Measurements from ENCODE around the gene VNN1.
"Not testable (repeated sequence)": the region's sequence is repeated elsewhere in the genome, so short reads cannot be mapped to it uniquely, and the experiment has no call there.

VNN1 gene

DNA sequence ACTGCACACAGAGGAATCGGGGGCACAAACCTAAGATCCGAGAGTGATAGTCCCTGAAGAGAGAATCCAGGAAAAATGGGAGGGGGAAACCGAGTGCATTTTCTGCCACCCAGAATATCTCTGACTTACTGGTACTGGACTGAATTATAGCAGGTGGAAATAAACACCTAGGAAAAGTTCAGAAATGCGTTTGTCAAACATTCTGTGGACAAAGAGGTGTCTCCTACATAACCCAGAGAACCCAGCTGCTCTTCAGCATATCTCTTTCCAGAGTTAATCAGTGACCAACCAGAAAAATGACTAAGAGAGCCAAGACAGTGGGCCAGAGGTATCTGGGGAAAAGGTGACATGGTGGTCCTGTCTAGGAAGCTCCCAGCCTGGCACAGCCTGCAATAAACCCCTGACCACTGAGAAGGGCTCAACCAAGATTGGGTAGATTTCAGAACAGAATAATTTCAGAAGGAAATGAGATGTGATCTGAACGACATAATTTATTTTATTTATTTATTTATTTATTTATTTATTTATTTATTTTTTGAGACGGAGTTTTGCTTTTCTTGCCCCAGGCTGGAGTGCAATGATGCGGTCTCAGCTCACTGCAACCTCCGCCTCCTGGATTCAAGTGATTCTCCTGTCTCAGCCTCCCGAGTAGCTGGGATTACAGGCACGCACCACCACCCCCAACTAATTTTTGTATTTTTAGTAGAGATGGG, 6.0 kb upstream of the VNN1 start:
- no peak for DNase-seq

DNA sequence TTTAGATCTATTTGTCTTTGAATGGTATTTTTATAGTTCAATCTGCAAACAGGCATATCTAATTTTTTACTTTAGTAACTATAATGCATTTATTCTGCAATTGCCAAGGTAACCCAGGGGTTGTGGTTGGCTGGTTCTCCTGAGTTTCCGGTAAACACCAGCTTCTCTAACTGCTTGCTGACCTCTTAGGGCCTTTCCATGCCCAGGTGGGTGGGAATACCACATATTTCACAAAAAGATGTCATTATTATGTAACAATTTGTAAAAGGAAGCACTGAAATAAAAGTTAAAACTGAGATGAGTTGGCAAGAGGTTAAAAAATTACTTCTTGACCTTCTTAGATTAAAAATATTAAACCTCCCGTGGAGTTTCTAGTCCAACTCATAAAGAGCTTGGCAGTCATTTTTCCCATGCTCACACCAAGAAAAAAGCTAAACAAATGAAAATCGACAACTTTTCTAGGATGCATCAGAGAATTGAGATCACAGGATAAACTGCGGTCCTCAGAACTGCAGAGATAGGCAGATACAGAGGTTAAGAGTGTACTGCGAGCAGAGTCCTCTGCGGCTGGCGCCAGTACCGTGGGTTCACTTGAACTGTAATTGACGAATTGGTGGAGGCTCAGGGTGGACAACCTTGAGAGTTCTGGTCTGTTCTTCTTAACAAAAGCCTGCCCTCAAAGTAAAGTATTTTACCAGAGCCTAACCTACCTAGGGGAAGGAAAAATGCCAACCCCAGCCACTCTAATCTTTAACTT, 2.2 kb upstream of the VNN1 start:
- no peak for DNase-seq

DNA sequence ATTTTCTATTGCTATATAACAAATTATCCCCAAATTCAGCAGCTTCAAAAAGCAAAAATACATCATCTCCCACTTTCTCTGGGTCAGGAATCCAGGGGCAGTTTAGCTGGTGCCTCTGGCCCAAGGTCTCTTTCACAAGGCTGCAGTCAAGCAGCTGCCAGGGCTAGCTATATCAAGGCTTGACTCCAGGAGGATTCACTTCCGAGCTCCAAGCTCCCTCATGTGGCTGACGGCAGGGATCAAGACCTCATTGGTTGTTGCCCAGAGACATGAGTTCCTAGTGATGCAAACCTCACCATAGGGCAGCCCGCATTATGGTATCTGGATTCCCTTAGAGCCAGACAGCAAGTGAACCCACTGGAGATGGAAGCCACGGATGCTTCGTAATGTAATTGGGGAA, 1.3 kb upstream of the VNN1 start:
- no peak for DNase-seq

DNA sequence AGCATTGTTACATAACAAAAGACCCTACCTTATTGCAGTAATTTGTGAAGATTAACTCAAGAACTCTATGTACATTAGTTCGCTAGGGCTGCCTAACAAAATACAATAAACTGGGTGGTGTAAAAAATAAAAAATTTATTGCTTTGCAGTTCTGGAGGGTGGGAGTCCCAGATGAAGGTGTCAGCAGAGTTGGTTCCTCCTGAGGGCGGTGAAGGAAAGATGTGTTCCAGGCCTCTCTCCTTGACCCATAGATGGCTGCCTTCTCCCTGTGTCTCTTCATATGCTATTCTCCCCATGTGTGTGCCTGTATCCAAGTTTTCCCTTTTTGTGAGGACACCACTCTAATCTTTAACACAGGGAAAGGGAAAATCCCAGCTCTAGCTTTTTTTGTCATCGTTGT, 305 bp upstream of the VNN1 start:
- DNase-seq, result no peak

DNA sequence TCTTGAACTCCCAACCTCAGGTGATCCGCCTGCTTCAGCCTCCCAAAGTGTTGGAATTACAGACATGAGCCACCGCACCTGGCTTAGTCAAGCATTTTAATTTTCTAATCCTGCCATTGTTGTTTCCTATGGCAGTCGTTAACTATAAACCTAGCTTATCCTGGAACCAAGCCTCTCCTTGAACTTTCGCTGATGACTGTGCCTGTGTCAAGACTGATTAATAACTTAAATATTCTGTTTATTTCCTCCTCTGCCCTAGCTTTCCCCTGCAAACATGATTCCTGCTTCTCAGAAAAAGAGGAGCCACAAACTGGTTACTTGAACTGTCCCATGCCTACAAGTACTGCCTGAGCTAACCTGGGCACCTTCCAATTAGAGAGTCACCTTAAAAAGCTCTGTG, 1.5 kb downstream of the VNN1 start:
- DNase-seq, result no peak

DNA sequence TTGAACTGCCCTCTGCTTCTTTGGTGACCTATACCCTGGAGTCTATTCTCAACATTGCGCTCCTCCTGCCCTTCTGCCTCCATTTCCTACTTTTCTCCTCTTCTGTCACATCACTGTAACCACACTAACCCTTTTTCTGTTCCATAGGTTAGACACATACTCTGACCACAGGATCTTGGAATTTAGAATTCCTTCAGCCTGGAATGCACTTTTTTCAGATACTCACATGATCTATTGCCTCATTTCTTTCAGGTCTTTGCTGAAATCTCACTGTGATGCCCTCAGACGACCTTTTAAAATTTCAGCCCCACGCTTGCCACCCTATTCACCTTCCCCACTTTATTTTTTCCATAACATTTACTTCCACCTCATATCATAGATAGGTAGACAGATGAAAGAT, 5.1 kb downstream of the VNN1 start:
- no peak for DNase-seq

DNA sequence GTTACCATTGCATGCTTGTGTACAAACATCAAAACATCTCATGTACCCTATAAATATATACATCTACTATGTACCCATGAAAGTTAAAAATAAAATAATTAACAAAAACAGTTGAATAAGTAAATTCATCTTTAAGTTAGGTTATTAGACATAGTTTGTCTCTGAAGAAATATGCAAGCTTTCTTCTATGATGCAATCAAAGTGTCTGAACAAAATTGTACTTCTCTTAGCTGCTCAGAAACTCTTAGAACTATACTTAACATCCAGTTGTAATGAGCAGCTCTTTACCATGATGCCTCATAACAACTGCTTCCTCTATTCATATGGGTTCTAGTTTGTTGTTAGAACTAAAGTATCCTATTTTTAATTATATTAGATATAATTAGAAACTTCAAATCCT, 5.9 kb downstream of the VNN1 start:
- no peak for DNase-seq

DNA sequence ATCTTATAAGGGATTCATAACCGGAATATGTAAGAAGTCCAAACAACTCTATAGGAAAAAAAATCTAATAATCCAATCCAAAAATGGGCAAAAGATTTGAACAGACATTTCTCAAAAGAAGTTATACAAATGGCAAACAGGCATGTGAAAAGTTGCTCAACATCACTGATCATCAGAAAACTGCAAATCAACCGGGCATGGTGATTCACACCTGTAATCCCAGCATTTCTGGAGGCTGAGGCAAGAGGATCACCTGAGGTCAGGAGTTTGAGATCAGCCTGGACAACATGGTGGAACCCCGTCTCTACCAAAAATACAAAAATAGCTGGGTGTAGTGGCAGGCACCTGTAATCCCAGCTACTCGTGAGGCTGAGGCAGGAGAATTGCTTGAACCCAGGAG, 7.1 kb downstream of the VNN1 start:
- not testable (repeated sequence) for DNase-seq

DNA sequence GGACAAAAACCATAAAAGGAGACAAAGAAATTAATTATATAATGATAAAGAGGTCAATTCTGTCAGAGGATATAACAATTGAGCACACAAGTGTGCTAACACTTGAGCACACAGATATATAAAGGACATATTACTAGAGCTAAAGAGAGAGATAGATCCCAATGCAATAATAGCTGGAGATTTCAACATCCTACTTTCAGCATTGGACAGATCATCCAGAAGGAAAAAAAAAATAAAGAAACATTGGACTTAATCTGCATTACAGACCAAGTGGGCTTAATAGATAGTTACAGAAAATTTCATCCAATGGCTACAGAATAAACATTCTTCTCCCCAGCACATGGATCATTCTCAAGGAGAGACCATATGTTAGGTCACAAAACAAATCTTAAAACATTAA, 9.9 kb downstream of the VNN1 start:
- DNase-seq, result no peak

DNA sequence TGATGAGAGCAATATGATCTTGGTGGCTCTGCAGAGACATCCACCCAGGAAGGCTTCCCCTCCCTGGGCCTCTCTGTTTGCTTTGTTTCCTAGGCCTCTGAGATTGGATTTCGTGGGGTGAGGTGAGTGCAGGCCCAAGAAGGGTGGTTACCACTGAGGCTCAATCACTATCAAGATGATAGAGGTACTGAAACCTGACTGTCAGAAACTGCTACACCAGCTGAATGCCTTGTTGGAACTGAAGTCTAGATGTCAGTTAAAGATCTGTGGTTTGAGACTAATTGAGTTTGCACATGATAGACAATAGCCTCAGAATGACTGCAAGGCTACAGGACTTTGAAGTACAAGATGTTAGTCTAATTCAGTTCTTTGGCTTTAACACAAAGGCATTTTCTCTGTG, 15.2 kb downstream of the VNN1 start:
- no peak for DNase-seq

DNA sequence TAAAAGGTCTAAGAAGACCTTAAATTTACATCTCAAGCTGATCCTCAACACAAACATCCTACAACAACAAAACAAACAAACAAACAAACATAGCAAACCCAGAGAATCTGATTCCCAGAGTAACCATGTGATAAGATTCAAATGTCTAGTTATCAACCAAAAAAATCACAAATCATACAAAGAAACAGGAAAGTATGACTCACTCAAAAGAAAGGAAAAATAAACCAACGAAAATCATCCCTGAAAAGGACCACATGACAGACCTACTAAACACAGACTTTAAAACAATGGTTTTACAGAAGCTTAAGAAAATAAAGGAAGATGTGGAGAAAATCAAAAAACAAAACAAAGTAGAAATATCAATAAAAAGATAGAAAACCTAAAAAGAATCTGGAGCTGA, 18.1 kb downstream of the VNN1 start:
- DNase-seq, result no peak

DNA sequence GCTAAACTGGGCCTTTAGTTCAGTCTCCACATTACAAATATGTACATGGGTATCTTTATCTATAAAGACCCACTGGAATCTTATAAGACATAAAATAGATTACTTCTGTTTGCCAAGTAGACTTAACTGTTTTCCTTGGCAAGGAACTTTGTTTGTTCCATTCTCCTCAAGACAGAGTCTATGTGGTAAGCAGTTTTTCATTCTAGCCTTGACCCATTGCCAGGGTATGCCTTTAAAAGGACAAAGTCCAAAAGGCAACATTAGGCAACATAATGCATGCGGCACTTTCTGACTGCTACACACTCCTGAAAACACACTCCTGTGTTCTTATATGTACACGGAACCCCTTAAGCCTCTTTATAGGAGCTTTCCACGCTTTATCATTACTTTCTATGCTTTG, 20.4 kb downstream of the VNN1 start:
- no peak for DNase-seq

DNA sequence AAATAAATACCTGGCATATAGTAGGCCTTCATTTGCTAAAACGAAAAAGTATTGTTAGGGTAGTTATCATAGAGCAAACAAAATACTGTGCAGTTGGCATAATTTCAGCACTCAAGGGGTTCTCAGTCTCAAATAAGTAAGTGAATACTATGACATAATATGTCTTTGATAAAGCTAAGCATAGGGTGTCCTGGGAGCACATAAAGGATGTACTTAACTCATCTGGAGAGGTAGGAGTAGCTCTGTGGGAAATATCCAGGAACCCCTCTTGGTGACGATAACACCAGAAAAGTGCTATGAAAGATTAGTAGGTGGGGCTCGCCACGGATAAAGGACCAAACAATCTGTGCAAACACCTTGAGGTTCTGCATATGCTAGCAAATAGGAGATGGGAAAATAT, 23.2 kb downstream of the VNN1 start:
- no peak for DNase-seq

DNA sequence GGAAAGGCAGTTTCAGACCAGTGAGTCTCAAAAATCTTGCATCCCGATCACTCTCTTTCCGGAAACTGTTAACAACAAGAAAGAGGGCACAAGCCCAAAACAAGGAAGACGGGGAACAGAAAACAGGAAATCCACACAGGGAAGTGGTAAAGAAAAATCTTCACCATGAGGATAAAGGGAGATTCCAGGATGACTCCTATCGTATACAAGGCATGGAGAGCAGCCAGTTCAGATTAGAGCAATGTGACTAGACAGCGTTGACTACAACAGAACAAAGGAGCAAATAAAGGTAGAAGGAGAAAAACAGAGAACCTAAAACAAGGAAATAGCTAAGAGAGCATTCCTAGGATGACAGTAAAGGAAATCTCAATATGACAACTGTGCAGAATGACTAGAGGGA, 26.5 kb downstream of the VNN1 start:
- no peak for DNase-seq

DNA sequence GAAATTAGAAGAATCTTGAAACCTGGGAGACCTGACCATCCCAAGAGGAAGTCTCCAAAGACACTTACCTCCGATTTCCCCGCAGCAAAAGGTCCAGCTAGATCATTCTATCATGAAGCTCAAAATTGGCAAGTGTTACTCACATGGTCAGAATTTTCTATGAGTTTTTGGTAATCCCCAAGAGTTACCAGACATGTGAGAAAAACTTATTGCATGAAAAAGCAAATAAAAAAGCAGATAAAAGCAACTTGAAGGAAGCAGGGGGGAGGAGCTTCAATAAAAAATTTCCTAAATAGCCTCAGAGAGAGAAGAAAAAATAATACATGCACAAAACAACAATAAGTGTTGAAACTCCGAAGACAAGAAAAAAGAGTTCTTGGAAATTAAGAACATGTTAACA, 27.3 kb downstream of the VNN1 start:
- no peak for DNase-seq

DNA sequence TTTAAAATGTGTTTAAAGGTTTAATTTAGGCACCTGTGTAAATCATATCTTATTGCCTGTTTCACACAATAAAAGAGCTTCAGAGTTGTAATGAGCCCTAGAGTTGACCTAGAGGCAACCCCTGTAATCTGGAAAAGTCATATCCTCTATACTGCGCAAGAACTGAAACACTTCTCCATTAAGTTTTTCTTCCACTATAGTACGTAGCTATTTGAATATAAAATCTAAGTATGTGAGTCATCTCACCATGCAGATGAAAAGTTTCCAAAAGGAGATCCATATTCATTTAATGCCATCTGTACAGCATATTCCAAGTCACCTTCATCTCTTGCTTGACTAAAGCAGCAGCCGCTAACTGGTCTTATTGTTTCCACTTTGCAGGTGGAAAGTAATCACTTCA, 28.8 kb downstream of the VNN1 start:
- no peak for DNase-seq

DNA sequence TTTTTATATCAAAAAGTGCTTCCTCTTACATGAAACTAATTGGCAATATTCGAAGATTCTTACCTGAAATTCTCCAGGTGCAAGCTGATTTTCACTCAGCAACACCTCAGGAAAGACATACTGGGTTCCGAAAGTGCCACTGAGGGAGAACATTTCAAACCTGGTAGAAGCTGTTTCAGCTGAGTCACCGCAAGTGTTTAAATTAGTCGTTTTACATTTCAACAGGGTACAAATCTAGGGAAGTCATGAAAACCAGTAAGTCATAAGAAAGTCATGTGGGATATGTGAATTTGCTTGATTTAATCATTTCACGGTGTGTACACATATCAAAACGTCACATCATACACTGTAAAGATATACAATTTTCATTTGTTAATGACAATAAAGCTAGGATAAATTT, 29.6 kb downstream of the VNN1 start:
- no peak for DNase-seq

DNA sequence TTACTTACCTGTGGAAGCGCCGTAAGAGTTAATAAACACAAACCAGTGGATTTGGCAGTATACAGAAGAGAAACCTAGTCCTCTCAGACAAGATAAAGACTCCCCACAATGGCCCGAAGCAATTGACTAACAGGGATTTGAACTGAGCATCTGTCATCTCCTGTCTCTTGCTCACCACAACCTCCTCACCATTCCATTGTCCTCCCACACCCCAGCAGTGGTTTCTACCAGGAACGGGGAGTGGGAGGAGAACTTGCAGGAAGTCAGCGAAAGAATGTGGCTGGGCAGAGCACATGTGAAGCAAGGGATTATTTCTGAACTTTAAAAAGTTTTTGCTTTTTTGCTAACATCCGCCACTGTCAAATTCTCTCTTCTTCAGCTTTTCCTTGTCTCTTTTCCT, 30.3 kb downstream of the VNN1 start:
- no peak for DNase-seq

DNA sequence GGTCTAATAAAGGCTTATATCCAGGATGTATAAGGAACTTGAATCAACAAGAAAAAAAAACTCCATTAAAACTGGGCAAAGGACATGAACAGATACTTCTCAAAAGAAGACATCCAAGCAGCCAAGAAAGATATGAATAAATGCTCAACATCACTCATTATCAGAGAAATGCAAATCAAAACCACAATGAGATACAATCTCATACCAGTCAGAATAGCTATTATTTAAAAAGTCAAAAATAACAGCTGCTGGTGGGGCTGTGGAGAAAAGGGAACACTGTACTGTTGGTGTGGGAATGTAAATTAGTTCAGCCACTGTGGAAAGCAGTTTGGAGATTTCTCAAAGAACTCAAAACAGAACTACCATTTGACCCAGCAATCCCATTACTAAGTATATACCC, 34.8 kb downstream of the VNN1 start:
- DNase-seq, result not testable (repeated sequence)

DNA sequence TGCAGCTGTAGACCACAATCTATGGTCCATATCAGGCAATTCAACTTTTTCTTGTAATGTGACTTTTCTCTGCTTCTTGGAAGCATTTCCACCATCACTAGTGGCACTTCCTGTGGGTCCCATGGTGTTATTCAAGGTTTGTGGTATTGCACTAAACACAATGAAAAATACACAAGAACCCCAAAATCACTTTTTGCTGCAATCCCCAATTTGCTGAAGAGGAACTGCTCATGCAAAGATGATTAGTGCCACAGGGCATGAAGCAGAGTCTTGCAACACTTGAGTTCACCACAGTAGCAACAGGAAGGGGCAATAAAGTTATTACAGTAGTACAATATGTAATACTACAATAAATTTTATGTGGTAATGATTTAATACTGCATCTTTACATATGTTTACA, 38.1 kb downstream of the VNN1 start:
- DNase-seq, result peak; percentile 2 to 10

DNA sequence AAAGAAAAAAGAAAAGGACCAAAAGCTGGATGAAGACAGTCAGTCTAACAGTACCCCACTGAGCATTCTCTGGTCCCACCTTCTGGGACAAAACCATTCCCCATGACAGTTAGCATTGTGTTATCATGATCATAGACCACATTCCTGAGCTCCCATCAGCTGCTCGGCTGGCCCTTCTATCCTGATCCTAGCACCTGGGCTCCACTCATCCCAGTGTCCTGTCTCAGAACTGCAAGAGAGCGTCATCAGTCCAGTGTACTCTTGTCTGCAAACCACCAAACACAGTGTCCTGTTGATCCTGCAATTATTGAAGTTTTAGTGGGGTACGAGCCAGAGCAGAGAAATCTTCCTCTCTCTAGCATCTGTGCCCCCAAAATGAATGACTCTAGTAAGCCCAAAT, 38.9 kb downstream of the VNN1 start:
- DNase-seq, result no peak

DNA sequence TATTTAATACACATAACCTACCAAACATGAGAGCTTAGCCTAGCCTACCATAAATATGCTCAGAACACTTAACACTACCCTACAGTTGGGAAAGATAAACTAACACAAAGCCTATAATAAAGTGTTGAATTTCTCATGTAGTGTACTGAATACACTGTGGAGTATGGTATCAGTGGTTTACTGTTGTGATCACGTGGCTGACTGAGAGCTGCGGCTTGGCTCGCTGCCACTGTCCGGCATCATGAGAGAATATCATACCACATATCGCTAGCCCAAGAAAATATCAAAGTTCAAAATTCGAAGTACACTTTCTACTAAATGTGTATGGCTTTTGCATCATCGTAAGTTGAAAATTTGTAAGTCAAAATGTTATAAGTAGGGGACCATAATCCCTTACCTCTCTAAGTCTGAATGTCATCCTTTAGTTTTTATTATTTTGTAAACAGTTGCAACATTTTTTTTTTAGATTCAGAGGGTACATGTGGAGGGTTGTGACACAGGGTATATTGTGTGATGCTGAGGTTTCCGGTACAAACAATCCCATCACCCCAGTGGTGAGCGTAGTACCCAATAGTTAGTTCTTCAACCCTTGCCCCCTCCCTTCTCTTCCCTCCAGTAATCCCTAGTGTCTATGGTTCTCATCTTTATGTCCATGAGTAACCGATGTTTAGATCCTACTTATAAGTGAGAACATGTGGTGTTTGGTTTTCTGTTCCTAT, 40.3 kb downstream of the VNN1 start:
- DNase-seq, result no peak

DNA sequence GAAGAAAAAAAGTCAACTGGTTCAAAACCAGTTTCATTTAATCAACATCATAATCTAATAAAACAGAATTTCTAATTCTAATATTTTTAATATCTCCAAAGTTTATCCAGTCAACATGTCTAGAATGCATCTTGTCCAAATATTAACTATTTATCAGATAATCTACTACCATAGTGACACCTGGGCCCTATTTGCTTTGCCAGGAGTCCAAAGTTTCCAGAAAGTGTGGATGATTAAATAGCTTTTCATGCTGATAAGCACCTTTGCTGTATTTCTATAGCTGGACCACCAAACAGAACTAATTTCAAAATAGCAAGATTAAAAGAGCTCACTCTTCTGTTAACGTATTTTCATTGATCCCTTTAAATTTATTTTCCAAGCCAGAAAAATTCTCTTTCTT, 42.6 kb downstream of the VNN1 start:
- DNase-seq, result no peak

DNA sequence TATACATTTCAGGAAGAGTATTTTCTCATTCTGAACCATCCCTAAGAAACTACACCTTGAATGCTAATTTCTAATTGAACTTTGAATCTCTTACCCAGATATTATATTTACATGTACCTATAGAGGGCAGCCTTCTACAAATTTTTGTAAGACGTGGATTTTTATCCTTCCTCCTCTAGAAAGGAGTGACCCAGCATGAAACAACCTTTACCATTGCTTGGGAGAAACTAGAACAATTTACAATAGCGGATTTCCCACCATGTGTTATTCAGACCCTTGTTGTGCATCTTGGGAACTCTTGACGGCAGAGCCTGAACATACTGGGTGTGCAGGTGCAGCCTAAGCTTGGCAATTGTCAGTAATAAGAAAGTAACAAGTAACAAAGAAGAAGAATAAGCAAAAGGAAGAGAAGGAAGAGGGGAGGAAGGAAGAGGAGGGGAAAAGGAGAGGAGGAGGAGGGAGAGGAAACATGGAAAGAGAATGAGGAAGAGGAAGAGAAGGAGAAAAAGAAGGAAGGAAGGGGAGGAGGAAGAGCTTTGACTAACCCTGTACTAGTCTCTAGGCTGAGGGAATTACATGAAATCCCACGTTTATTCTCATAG, 44.1 kb downstream of the VNN1 start:
- peak in 1 of 2 donors; percentile 44 for DNase-seq
